Brain microvascular endothelial cell (primary cell): Measurements from ENCODE around the gene OR2V2.
"Not testable (repeated sequence)": the region's sequence is repeated elsewhere in the genome, so short reads cannot be mapped to it uniquely, and the experiment has no call there.

Experiments used
- DNase-seq: peaks from one replicate; pipeline ENCODE4 v3.0.0-alpha.2; 2020
- H3K27ac ChIP-seq: fragments of 250-450 bp; sonication (Bioruptor Pico); 2 replicates; pipeline ENCODE4 v1.5.1; 2020; ENCODE audit warnings: mild to moderate bottlenecking, moderate library complexity
- H3K27me3 ChIP-seq: fragments of 250-450 bp; sonication (Bioruptor Pico); replicated peaks from 2 replicates; pipeline ENCODE4 v1.5.1; 2020; ENCODE audit warnings: mild to moderate bottlenecking
- H3K36me3 ChIP-seq: fragments of 250-450 bp; sonication (Bioruptor Pico); replicated peaks from 2 replicates; pipeline ENCODE4 v1.5.1; 2020; ENCODE audit warnings: mild to moderate bottlenecking
- H3K4me3 ChIP-seq: 2 replicates; pipeline ENCODE4 v1.5.1; 2011; ENCODE audit warnings: low read depth, mild to moderate bottlenecking, control low read depth, low read length, moderate library complexity
- CTCF ChIP-seq: IDR thresholded peaks from 2 replicates; pipeline ENCODE4 v1.5.1; 2011; ENCODE audit warnings: low read depth, mild to moderate bottlenecking, moderate library complexity, low read length, control low read depth, inconsistent platforms; ENCODE audit errors: missing control alignments
- in situ Hi-C: cut with HindIII; loops from 2 replicates; pipeline ENCODE4 v1.10.0; 2017; ENCODE audit warnings: low sequenced_read_pairs, low pct_ligation_motif_present

Gene OR2V2

GRCh38 chr5:181168595-181169118 is 21.3 kb downstream of the OR2V2 start:
- DNase-seq, result no peak
- in situ Hi-C loops, result no loop called here
- Histone ChIP-seq H3K36me3 (no peaks in the 10 kb centered on the region), H3K27ac (no peak overlapping the region), H3K4me3 (peak overlapping the region; percentile 26), H3K27me3 (no peaks in the 10 kb centered on the region)
- TF ChIP-seq CTCF, result no peak

- H3K27me3 ChIP-seq, H3K27ac ChIP-seq, H3K36me3 ChIP-seq, in situ Hi-C loops: not testable (repeated sequence)
- H3K4me3 ChIP-seq, result peak overlapping the region; percentile 46
- peak; percentile 96 for DNase-seq
Observed at GRCh38 chr5:181169459-181170236, 22.3 kb downstream of the OR2V2 start.

- Histone ChIP-seq H3K27me3 (no peaks in the 10 kb centered on the region), H3K4me3 (peak overlapping the region; percentile 46), H3K27ac (no peak overlapping the region), H3K36me3 (no peaks in the 10 kb centered on the region)
- in situ Hi-C loops, result no loop called here
- no peak for TF ChIP-seq CTCF
- no peak for DNase-seq
Observed at GRCh38 chr5:181170237-181170825, 22.9 kb downstream of the OR2V2 start.

- H3K27me3 ChIP-seq, result no peaks in the 10 kb centered on the region
Observed at GRCh38 chr5:181170996-181171395, 23.6 kb downstream of the OR2V2 start.

GRCh38 chr5:181171782-181172181 is 24.4 kb downstream of the OR2V2 start:
- in situ Hi-C loops, result no loop called here
- DNase-seq, result no peak
- TF ChIP-seq CTCF, result no peak
- no peak overlapping the region for H3K27ac ChIP-seq
- H3K4me3 ChIP-seq, result no peak overlapping the region
- H3K36me3 ChIP-seq, result no peaks in the 10 kb centered on the region
- H3K27me3 ChIP-seq, result no peaks in the 10 kb centered on the region

More at GRCh38 chr5:181170996-181171395, 23.6 kb downstream of the OR2V2 start:
- Histone ChIP-seq H3K27ac (no peak overlapping the region), H3K36me3 (no peaks in the 10 kb centered on the region), H3K4me3 (no peak overlapping the region)
- in situ Hi-C loops, result no loop called here
- no peak for DNase-seq
- TF ChIP-seq CTCF, result no peak

GRCh38 chr5:181173027-181173419 is 25.6 kb downstream of the OR2V2 start:
- H3K27ac ChIP-seq, result no peak overlapping the region
- peak overlapping the region; percentile 29 for H3K4me3 ChIP-seq
- no peaks in the 10 kb centered on the region for H3K36me3 ChIP-seq
- TF ChIP-seq CTCF, result peak; percentile 43
- in situ Hi-C loops, result no loop called here
- no peaks in the 10 kb centered on the region for H3K27me3 ChIP-seq
- DNase-seq, result no peak
